Type B pancreatic cell (in vitro differentiated cells): ENCODE results near the gene CHST8. TPM values are rescaled to one million over a fixed set of nuclear protein-coding genes. Genes with fewer than 3 reads are reported as not detected.

Source experiments
- DNase-seq: peaks from one replicate; pipeline ENCODE4 v3.0.0; 2021; ENCODE audit warnings: mixed read lengths; ENCODE audit not compliant: unreplicated experiment; ENCODE audit errors: extremely low spot score
- H3K27ac Mint-ChIP-seq: 2 replicates; pipeline ENCODE4 v1.8.0; 2021; ENCODE audit warnings: mild to moderate bottlenecking, mixed read lengths
- H3K27me3 Mint-ChIP-seq: 2 replicates; pipeline ENCODE4 v1.8.0; 2021; ENCODE audit warnings: mixed read lengths
- H3K36me3 Mint-ChIP-seq: 2 replicates; pipeline ENCODE4 v1.8.0; 2021; ENCODE audit warnings: mixed read lengths
- H3K4me1 Mint-ChIP-seq: one replicate; pipeline ENCODE4 v1.8.0; 2021; ENCODE audit warnings: mixed read lengths; ENCODE audit not compliant: unreplicated experiment
- H3K4me3 Mint-ChIP-seq: 2 replicates; pipeline ENCODE4 v1.8.0; 2021; ENCODE audit warnings: mild to moderate bottlenecking, mixed read lengths
- H3K9me3 Mint-ChIP-seq: 2 replicates; pipeline ENCODE4 v1.8.0; 2021; ENCODE audit warnings: mixed read lengths
- total RNA-seq: library from RNA; stranded (reverse); gene quantifications from 2 replicates; pipeline ENCODE4 v1.2.1, GENCODE V29; 2021; ENCODE audit warnings: low replicate concordance
- TF ChIP-seq, protein P1 (sequence below): fragments of 200-600 bp; sonication (generic); conservative IDR thresholded peaks from 2 replicates; pipeline ENCODE4 v1.5.0; 2021; ENCODE audit warnings: antibody characterized with exemption, mild to moderate bottlenecking

The CHST8 gene
- total RNA-seq, 1 donor from 2014 or later = 5.7 TPM

DNA sequence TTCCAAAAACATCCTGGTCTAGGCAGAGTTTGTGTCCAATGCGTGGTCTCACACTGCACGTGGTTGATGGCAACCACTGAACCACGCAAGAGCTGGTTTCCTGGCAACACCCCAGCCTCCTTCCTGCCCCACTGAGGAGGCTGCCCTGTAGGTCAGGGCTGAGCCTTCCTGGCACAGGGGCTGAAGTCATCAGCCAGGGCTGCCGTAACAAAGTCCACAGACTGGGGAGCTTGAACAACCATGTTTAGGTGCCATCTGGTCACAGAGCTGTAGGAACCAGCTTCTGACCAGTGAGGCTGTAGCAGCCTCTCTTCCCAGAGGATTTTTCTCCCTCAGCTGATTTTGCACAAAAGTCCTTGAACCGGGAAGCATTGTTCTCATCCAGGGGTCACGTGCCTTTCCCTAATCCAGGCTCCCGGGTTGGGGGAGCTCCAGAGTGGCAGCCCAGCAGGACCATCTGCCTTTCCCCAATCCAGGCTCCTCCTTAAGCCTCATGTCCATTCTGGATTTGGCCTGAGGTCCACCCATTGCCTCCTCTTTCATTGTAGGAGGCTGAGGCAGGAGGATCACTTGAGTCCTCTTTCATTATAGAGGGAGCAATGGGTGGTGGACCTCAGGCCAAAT is 53.9 kb downstream of the CHST8 start:
- Mint-ChIP-seq H3K27ac (no peak overlapping the region), H3K9me3 (no peaks in the 10 kb centered on the region), H3K4me3 (no peak overlapping the region), H3K4me1 (no peaks in the 10 kb centered on the region), H3K27me3 (peaks cover 30% of the 10 kb centered on the region), H3K36me3 (no peaks in the 10 kb centered on the region)
- peak; percentile 62 for DNase-seq
- TF ChIP-seq, protein P1, sequence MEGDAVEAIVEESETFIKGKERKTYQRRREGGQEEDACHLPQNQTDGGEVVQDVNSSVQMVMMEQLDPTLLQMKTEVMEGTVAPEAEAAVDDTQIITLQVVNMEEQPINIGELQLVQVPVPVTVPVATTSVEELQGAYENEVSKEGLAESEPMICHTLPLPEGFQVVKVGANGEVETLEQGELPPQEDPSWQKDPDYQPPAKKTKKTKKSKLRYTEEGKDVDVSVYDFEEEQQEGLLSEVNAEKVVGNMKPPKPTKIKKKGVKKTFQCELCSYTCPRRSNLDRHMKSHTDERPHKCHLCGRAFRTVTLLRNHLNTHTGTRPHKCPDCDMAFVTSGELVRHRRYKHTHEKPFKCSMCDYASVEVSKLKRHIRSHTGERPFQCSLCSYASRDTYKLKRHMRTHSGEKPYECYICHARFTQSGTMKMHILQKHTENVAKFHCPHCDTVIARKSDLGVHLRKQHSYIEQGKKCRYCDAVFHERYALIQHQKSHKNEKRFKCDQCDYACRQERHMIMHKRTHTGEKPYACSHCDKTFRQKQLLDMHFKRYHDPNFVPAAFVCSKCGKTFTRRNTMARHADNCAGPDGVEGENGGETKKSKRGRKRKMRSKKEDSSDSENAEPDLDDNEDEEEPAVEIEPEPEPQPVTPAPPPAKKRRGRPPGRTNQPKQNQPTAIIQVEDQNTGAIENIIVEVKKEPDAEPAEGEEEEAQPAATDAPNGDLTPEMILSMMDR = no peak

DNA sequence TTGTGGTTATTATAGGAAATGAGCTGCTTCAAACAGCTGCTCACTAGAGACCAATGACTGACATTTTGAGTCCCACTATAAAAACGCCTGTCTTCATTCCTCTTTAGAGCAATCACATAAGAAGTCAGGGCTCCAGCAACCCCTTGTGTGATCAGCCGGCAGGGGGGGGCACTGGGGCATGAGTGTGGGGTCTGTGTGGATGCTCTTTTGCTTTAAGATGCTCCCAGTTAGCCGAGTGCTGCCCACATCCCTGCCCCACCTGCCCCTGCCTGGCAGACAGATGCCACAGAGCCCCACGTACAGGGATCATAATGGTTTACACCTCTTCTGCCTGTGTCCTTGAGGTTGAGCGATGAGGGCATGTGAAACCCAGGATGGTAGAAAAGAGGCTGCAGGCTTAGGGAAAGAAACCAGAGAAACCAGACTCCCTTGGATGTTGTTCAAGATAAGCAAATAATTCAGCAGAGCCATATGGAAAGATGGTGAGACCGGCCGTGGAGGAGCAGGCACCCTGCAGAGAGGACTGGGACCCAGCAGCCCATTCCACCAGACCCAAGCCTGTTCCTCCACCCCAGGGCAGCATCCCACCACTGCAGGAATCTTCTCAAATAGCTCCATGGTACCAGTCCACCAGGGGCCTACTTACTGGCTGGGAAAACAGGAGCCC is 55.4 kb downstream of the CHST8 start:
- Mint-ChIP-seq H3K27ac (no peak overlapping the region), H3K36me3 (no peaks in the 10 kb centered on the region), H3K9me3 (no peaks in the 10 kb centered on the region), H3K27me3 (peaks cover 22% of the 10 kb centered on the region), H3K4me3 (no peak overlapping the region), H3K4me1 (no peaks in the 10 kb centered on the region)
- TF ChIP-seq, protein P1 = no peak
- no peak for DNase-seq

DNA sequence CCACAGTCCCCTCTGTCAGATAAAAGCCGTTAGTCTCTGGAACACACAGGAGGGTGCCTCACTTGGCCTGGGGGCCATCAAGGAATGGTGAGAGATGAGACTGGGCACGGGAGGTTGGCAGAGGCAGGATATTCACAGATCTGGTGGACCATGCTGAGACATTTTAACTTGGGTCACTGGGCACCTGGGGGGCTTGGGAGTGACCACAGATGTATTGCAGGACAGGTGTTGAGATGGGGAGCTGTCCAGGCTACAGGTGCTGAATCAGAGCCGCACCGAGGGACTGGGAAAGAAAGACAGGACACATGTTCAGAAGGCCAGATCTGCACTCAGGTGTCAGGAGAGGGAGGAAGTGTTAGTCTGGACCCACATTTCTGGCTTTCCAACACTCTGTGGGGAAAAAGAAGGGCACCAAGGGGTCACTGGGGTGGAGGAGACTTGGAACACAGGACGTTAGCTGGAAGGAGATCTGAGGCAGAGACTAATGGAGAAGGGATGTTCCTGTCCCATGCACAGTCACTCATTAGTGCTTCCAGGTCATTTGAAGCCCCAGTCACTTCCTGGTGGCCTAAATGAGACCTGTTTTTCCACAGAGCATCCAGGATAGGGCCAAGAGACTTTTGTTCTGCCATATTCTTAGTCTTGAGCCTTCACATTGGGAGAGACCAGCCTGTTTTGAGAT is 56.1 kb downstream of the CHST8 start:
- no peak for DNase-seq
- no peaks in the 10 kb centered on the region for H3K4me1 Mint-ChIP-seq
- no peaks in the 10 kb centered on the region for H3K36me3 Mint-ChIP-seq
- H3K4me3 Mint-ChIP-seq = no peak overlapping the region
- TF ChIP-seq, protein P1 = no peak
- H3K27ac Mint-ChIP-seq = no peak overlapping the region
- no peaks in the 10 kb centered on the region for H3K9me3 Mint-ChIP-seq
- peaks cover 23% of the 10 kb centered on the region for H3K27me3 Mint-ChIP-seq

DNA sequence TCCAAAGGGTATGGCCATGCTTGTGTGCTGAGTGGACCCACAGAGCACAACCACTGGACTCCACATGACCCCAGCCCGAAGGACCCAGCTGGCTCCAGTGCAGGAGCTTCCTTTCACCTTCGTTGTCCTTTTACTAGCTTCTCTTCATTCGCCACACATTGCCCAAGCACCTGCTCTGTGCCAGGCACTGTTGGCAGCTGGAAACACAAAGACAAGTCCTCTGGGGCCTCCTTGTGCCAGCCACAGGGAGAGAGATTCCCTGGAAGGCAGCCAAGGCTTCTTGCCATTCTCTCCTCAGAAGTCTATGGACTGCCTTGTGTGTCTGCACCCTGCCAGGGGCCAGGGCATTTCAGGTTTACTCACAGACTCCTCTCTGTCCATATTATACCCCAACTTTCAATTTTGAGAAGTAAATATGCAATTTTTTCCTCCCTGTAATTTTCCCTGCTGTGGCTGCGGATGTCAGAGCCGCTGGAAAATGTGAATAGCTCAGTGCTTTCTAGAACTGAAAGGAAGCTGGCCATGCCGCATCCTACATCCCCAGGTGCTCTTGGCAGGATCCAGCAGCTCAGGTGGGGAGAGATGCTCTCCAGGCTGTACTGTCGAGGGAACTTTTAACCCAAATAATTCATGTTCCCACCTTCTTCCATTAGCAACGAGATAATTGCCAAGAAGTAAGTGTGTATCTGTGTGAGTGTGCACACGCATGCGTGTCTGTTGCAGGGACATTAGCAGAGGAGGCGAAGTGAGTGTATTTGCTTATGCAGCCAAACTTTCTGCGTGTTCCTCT is 57.2 kb downstream of the CHST8 start:
- no peak overlapping the region for H3K27ac Mint-ChIP-seq
- H3K4me3 Mint-ChIP-seq = no peak overlapping the region
- H3K36me3 Mint-ChIP-seq = no peaks in the 10 kb centered on the region
- peaks cover 33% of the 10 kb centered on the region for H3K27me3 Mint-ChIP-seq
- DNase-seq = no peak
- TF ChIP-seq, protein P1 = no peak
- no peaks in the 10 kb centered on the region for H3K9me3 Mint-ChIP-seq
- H3K4me1 Mint-ChIP-seq = no peaks in the 10 kb centered on the region

DNA sequence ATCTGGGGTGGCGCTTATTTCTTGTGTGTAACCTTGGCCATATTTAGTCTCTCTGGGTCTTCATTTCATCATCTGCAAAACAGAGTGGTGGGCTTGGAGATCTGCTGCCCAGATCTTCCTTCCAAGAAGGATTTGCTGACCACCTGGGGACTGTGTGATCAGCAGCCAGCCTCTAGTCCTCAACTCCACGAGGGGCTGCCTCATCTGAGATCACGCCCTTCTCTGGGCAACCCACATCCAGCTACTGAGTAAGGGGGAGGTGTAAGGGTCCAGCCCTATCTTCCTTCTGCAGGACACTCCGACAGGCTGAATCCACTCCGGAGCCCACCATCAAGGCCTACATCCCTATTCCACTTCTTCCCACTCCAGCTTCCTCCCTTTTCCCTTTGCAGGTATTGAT is 57.9 kb downstream of the CHST8 start:
- no peak for DNase-seq
- TF ChIP-seq, protein P1 = no peak
- no peak overlapping the region for H3K4me3 Mint-ChIP-seq
- H3K9me3 Mint-ChIP-seq = no peaks in the 10 kb centered on the region
- H3K27me3 Mint-ChIP-seq = peaks cover 39% of the 10 kb centered on the region
- H3K4me1 Mint-ChIP-seq = peaks cover 4% of the 10 kb centered on the region
- no peak overlapping the region for H3K27ac Mint-ChIP-seq
- no peaks in the 10 kb centered on the region for H3K36me3 Mint-ChIP-seq
